HEK293 (cell line): ENCODE results near the gene ITIH1.

ENCODE experiments used
- CTCF ChIA-PET: fragments of 350-600 bp; formaldehyde crosslinking; extraction: SDS; loops from one replicate; lab custom pipeline; 2021; ENCODE audit warnings: antibody characterized with exemption; lab: Yijun Ruan, JAX
- POLR2A ChIA-PET: fragments of 300-600 bp; formaldehyde crosslinking; extraction: SDS; loops from one replicate; lab custom pipeline; 2020; ENCODE audit warnings: antibody characterized with exemption, inconsistent platforms; lab: Yijun Ruan, JAX
- H3K27ac ChIP-seq: fragments of 200-500 bp; sonication (Bioruptor generic); 2 replicates; pipeline ENCODE4 v1.5.1; 2014; ENCODE audit warnings: low read depth, low read length, control low read depth, inconsistent platforms; ENCODE audit errors: extremely low read depth
- H3K36me3 ChIP-seq, 2 experiments: fragments of 200-500 bp in 1 of 2; sonication (Bioruptor generic) in 1 of 2; 1 replicate in 1 of 2; 2 replicates in 1 of 2; pipeline ENCODE4 v1.5.1; 2014 to 2017; ENCODE audit warnings: inconsistent platforms in 2 of 2, low read length in 2 of 2; ENCODE audit not compliant: control insufficient read depth in 2 of 2, insufficient read depth in 1 of 2
- H3K4me1 ChIP-seq: fragments of 200-500 bp; sonication (Bioruptor generic); 2 replicates; pipeline ENCODE4 v1.5.1; 2014; ENCODE audit warnings: mild to moderate bottlenecking, low read length, inconsistent platforms; ENCODE audit not compliant: control insufficient read depth, insufficient read depth
- H3K4me3 ChIP-seq: 2 replicates; pipeline ENCODE4 v1.5.1; 2011; ENCODE audit warnings: low read depth, mild to moderate bottlenecking, control low read depth, low read length, moderate library complexity
- H3K9me3 ChIP-seq: fragments of 200-500 bp; sonication (Bioruptor generic); 2 replicates; pipeline ENCODE4 v1.5.1; 2014; ENCODE audit warnings: low read depth, low read length, inconsistent platforms; ENCODE audit not compliant: control insufficient read depth, insufficient read depth
- FEZF1 ChIP-seq: fragments of 450-650 bp; formaldehyde crosslinking; IDR thresholded peaks from 2 replicates; pipeline ENCODE4 v1.5.1; 2016; ENCODE audit warnings: missing biosample characterization, missing genetic modification characterization
- HOXC10 ChIP-seq: sonication (generic); formaldehyde crosslinking; IDR thresholded peaks from 2 replicates; pipeline ENCODE4 v1.8.1; 2023; ENCODE audit warnings: mild to moderate bottlenecking, missing genetic modification reagents
- HOXD13 ChIP-seq: sonication (generic); formaldehyde crosslinking; IDR thresholded peaks from 2 replicates; pipeline ENCODE4 v1.8.0; 2022; ENCODE audit warnings: missing genetic modification reagents, borderline replicate concordance
- KLF8 ChIP-seq: fragments of 450-650 bp; formaldehyde crosslinking; IDR thresholded peaks from 2 replicates; pipeline ENCODE4 v1.5.1; 2016; ENCODE audit warnings: missing biosample characterization, missing genetic modification characterization
- SCRT1 ChIP-seq: fragments of 450-650 bp; formaldehyde crosslinking; IDR thresholded peaks from 2 replicates; pipeline ENCODE4 v1.5.1; 2016; ENCODE audit warnings: missing biosample characterization, missing genetic modification characterization, borderline replicate concordance
- SCRT2 ChIP-seq: fragments of 450-650 bp; formaldehyde crosslinking; IDR thresholded peaks from 2 replicates; pipeline ENCODE4 v1.5.1; 2016; ENCODE audit warnings: missing biosample characterization, missing genetic modification characterization
- ZBTB11 ChIP-seq: fragments of 450-650 bp; formaldehyde crosslinking; conservative IDR thresholded peaks from 2 replicates; pipeline ENCODE4 v1.5.1; 2016; ENCODE audit warnings: low read depth, missing biosample characterization, missing genetic modification characterization
- ZBTB20 ChIP-seq: fragments of 450-650 bp; formaldehyde crosslinking; IDR thresholded peaks from 2 replicates; pipeline ENCODE4 v1.5.1; 2016; ENCODE audit warnings: missing biosample characterization, missing genetic modification characterization
- ZBTB6 ChIP-seq: fragments of 450-650 bp; formaldehyde crosslinking; IDR thresholded peaks from 2 replicates; pipeline ENCODE4 v1.5.1; 2017; ENCODE audit warnings: missing biosample characterization, missing genetic modification characterization
- ZBTB7A ChIP-seq: fragments of 450-650 bp; formaldehyde crosslinking; IDR thresholded peaks from 2 replicates; pipeline ENCODE4 v1.5.1; 2016; ENCODE audit warnings: low read depth, missing biosample characterization, missing genetic modification characterization
- ZFP41 ChIP-seq: fragments of 450-650 bp; formaldehyde crosslinking; IDR thresholded peaks from 2 replicates; pipeline ENCODE4 v1.5.1; 2016; ENCODE audit warnings: missing biosample characterization, missing genetic modification characterization, borderline replicate concordance
- ZFP69B ChIP-seq: fragments of 450-650 bp; formaldehyde crosslinking; IDR thresholded peaks from 2 replicates; pipeline ENCODE4 v1.5.1; 2016; ENCODE audit warnings: missing biosample characterization, missing genetic modification characterization
- ZIC2 ChIP-seq: fragments of 450-650 bp; formaldehyde crosslinking; IDR thresholded peaks from 2 replicates; pipeline ENCODE4 v1.5.1; 2016; ENCODE audit warnings: missing biosample characterization, missing genetic modification characterization
- ZNF155 ChIP-seq: fragments of 450-650 bp; formaldehyde crosslinking; IDR thresholded peaks from 2 replicates; pipeline ENCODE4 v1.5.1; 2016; ENCODE audit warnings: missing biosample characterization, missing genetic modification characterization
- ZNF174 ChIP-seq: fragments of 450-650 bp; formaldehyde crosslinking; IDR thresholded peaks from 2 replicates; pipeline ENCODE4 v1.5.0; 2017; ENCODE audit warnings: missing biosample characterization, mild to moderate bottlenecking, missing genetic modification characterization
- ZNF175 ChIP-seq: fragments of 450-650 bp; formaldehyde crosslinking; IDR thresholded peaks from 2 replicates; pipeline ENCODE4 v1.5.1; 2016; ENCODE audit warnings: missing biosample characterization, missing genetic modification characterization
- ZNF19 ChIP-seq: fragments of 450-650 bp; formaldehyde crosslinking; IDR thresholded peaks from 2 replicates; pipeline ENCODE4; 2016; ENCODE audit warnings: missing biosample characterization, missing genetic modification characterization, low read depth
- ZNF292 ChIP-seq: fragments of 450-650 bp; formaldehyde crosslinking; IDR thresholded peaks from 2 replicates; pipeline ENCODE4 v1.5.1; 2016; ENCODE audit warnings: low read depth, missing biosample characterization, missing genetic modification characterization, borderline replicate concordance
- ZNF335 ChIP-seq: fragments of 450-650 bp; formaldehyde crosslinking; conservative IDR thresholded peaks from 2 replicates; pipeline ENCODE4 v1.5.1; 2016; ENCODE audit warnings: missing biosample characterization, missing genetic modification characterization
- ZNF341 ChIP-seq: fragments of 450-650 bp; formaldehyde crosslinking; IDR thresholded peaks from 2 replicates; pipeline ENCODE4; 2016; ENCODE audit warnings: low read depth, missing biosample characterization, missing genetic modification characterization
- ZNF354C ChIP-seq: fragments of 450-650 bp; formaldehyde crosslinking; IDR thresholded peaks from 2 replicates; pipeline ENCODE4 v1.5.1; 2016; ENCODE audit warnings: missing biosample characterization, missing genetic modification characterization, low read depth, borderline replicate concordance
- ZNF404 ChIP-seq: fragments of 450-650 bp; formaldehyde crosslinking; IDR thresholded peaks from 2 replicates; pipeline ENCODE4 v1.5.1; 2017; ENCODE audit warnings: missing biosample characterization, missing genetic modification characterization
- ZNF416 ChIP-seq: fragments of 450-650 bp; formaldehyde crosslinking; IDR thresholded peaks from 2 replicates; pipeline ENCODE4 v1.5.1; 2016; ENCODE audit warnings: missing biosample characterization, missing genetic modification characterization
- ZNF423 ChIP-seq: fragments of 450-650 bp; formaldehyde crosslinking; IDR thresholded peaks from 2 replicates; pipeline ENCODE4 v1.5.1; 2016; ENCODE audit warnings: missing biosample characterization, missing genetic modification characterization
- ZNF513 ChIP-seq: fragments of 450-650 bp; IDR thresholded peaks from 2 replicates; pipeline ENCODE4 v1.5.1; 2018; ENCODE audit warnings: missing biosample characterization, missing genetic modification characterization
- ZNF514 ChIP-seq: fragments of 450-650 bp; formaldehyde crosslinking; IDR thresholded peaks from 2 replicates; pipeline ENCODE4 v1.5.1; 2016; ENCODE audit warnings: missing biosample characterization, missing genetic modification characterization
- ZNF600 ChIP-seq: fragments of 450-650 bp; formaldehyde crosslinking; IDR thresholded peaks from 2 replicates; pipeline ENCODE4 v1.5.1; 2016; ENCODE audit warnings: missing biosample characterization, missing genetic modification characterization
- ZNF621 ChIP-seq: fragments of 450-650 bp; formaldehyde crosslinking; IDR thresholded peaks from 2 replicates; pipeline ENCODE4 v1.5.1; 2017; ENCODE audit warnings: missing biosample characterization, missing genetic modification characterization
- ZNF777 ChIP-seq: fragments of 450-650 bp; formaldehyde crosslinking; IDR thresholded peaks from 2 replicates; pipeline ENCODE4 v1.5.1; 2017; ENCODE audit warnings: missing biosample characterization, missing genetic modification characterization, borderline replicate concordance

Gene ITIH1

GRCh38 chr3:52787246-52787645, 9.8 kb downstream of the ITIH1 start:
- POLR2A ChIA-PET: no interaction called here
- CTCF ChIA-PET: no interaction called here
- H3K9me3 ChIP-seq: no peaks in the 10 kb centered on the region
- TF ChIP-seq ZNF335 (tag by site-specific recombination): no peak
- TF ChIP-seq HOXD13 (CRISPR knock-in tag): no peak
- no peak for TF ChIP-seq FEZF1
- TF ChIP-seq ZBTB11 (tag by site-specific recombination): no peak
- TF ChIP-seq ZNF423: no peak
- TF ChIP-seq ZNF175 (tag by site-specific recombination): no peak
- no peak for TF ChIP-seq ZNF354C (tag by site-specific recombination)
- no peak for TF ChIP-seq ZNF404
- TF ChIP-seq ZNF514: no peak
- no peak for TF ChIP-seq ZNF621 (tag by site-specific recombination)
- TF ChIP-seq ZNF600: no peak
- TF ChIP-seq SCRT2 (tag by site-specific recombination): no peak
- no peak for TF ChIP-seq ZBTB7A (tag by site-specific recombination)
- no peak for TF ChIP-seq ZNF777 (tag by site-specific recombination)
- TF ChIP-seq HOXC10 (CRISPR knock-in tag): no peak
- no peak for TF ChIP-seq SCRT1 (tag by site-specific recombination)
- TF ChIP-seq ZFP69B (tag by site-specific recombination): no peak
- no peak for TF ChIP-seq ZNF155 (tag by site-specific recombination)
- no peak for TF ChIP-seq ZIC2 (tag by site-specific recombination)
- TF ChIP-seq, all 188 proteins: peak for 0
- Histone ChIP-seq H3K4me3 (no peak overlapping the region), H3K36me3 (no peaks in the 10 kb centered on the region), H3K4me1 (no peaks in the 10 kb centered on the region), H3K27ac (no peak overlapping the region)

- CTCF ChIA-PET: no interaction called here
- H3K4me1 ChIP-seq: no peaks in the 10 kb centered on the region
- H3K4me3 ChIP-seq: no peak overlapping the region
- TF ChIP-seq ZNF341 (tag by site-specific recombination) (no peak), ZNF292 (tag by site-specific recombination) (no peak), ZNF777 (tag by site-specific recombination) (no peak), ZNF513 (no peak), ZNF600 (no peak), ZBTB20 (tag by site-specific recombination) (no peak), KLF8 (tag by site-specific recombination) (no peak), ZNF19 (tag by site-specific recombination) (no peak), ZFP41 (tag by site-specific recombination) (no peak), ZNF354C (tag by site-specific recombination) (no peak), ZNF416 (tag by site-specific recombination) (no peak), ZNF174 (no peak), ZBTB6 (tag by site-specific recombination) (no peak)
These were observed 10.6 kb downstream of the ITIH1 start for GRCh38 chr3:52787672-52788625.

More at GRCh38 chr3:52787672-52788625, 10.6 kb downstream of the ITIH1 start:
- Histone ChIP-seq H3K9me3 (no peaks in the 10 kb centered on the region), H3K27ac (no peak overlapping the region), H3K36me3 (no peaks in the 10 kb centered on the region)
- POLR2A ChIA-PET: no interaction called here
